Endothelial cell of umbilical vein (primary cell): ENCODE measurements around the gene CUL3. TPM values are rescaled to one million over a fixed set of nuclear protein-coding genes. Genes with fewer than 3 reads are reported as not detected.
"Not testable (repeated sequence)": the region's sequence is repeated elsewhere in the genome, so short reads cannot be mapped to it uniquely, and the experiment has no call there.

Source experiments
- BruUV-seq: library from RNA; stranded (reverse); fragments of 400-500 nt; replicated peaks from 2 replicates; lab custom pipeline; 2021; lab: Mats Ljungman, UMichigan
- CTCF ChIA-PET: fragments of 300-600, 350-600 bp; sonication (Branson Sonifier 250); formaldehyde crosslinking; loops from one replicate; lab custom pipeline; 2021; ENCODE audit warnings: antibody characterized with exemption, inconsistent platforms; lab: Charles Lee
- POLR2A ChIA-PET: fragments of 300-600, 350-600 bp; sonication (Branson Sonifier 250); formaldehyde crosslinking; loops from one replicate; lab custom pipeline; 2021; ENCODE audit warnings: antibody characterized with exemption, inconsistent platforms; lab: Charles Lee
- DNase-seq: peaks from one replicate; pipeline ENCODE4 v3.0.0-alpha.2; 2011; ENCODE audit warnings: low read depth, low spot score
- FAIRE-seq: peaks from 2 replicates; lab custom pipeline; 2011; peaks lifted over from hg19 to GRCh38; lab: Jason Lieb, UNC
- H2AFZ ChIP-seq: 2 replicates; pipeline ENCODE4 v1.6.0; 2012; ENCODE audit warnings: low read depth, low read length, control low read depth, inconsistent platforms
- H3K27ac ChIP-seq: 2 replicates; pipeline ENCODE4 v1.5.1; 2011; ENCODE audit warnings: low read depth, mild to moderate bottlenecking, control low read depth, low read length, moderate library complexity; ENCODE audit not compliant: insufficient read depth
- H3K27me3 ChIP-seq, 2 experiments: 2 replicates each; pipeline versions ENCODE4 v1.6.0 to v1.6.1; 2011; ENCODE audit warnings: low read length in 2 of 2, mixed read lengths in 1 of 2; ENCODE audit not compliant: control insufficient read depth in 2 of 2, insufficient read depth in 2 of 2
- H3K36me3 ChIP-seq, 2 experiments: 2 replicates in 1 of 2; 3 replicates in 1 of 2; pipeline ENCODE4 v1.5.1; 2011; ENCODE audit warnings: low read length in 2 of 2, mild to moderate bottlenecking in 1 of 2, moderate library complexity in 1 of 2; ENCODE audit not compliant: control insufficient read depth in 2 of 2, insufficient read depth in 2 of 2; ENCODE audit errors: extremely low read depth in 1 of 2
- H3K4me1 ChIP-seq: 3 replicates; pipeline ENCODE4 v1.5.1; 2011; ENCODE audit warnings: mild to moderate bottlenecking, low read length; ENCODE audit not compliant: control insufficient read depth, insufficient read depth; ENCODE audit errors: extremely low read depth
- H3K4me2 ChIP-seq: 2 replicates; pipeline ENCODE4 v1.6.1; 2011; ENCODE audit warnings: low read length, control low read depth, mixed read lengths; ENCODE audit not compliant: insufficient read depth
- H3K4me3 ChIP-seq, 3 experiments: fragments of 200-600 bp in 1 of 3; sonication (generic), shearing (Covaris generic) in 1 of 3; replicated peaks in 1 of 3; 2 replicates each; pipeline ENCODE4 v1.5.1; 2011 to 2016; ENCODE audit warnings: control low read depth in 3 of 3, low read length in 3 of 3, mild to moderate bottlenecking in 2 of 3, inconsistent platforms in 1 of 3, low read depth in 1 of 3, moderate library complexity in 1 of 3; ENCODE audit not compliant: insufficient read depth in 1 of 3
- H3K79me2 ChIP-seq: 2 replicates; pipeline ENCODE4 v1.6.0; 2012; ENCODE audit warnings: low read length, inconsistent platforms; ENCODE audit not compliant: control insufficient read depth, insufficient read depth
- H3K9ac ChIP-seq: replicated peaks from 2 replicates; pipeline ENCODE3; 2011; ENCODE audit warnings: low read length, control low read depth; ENCODE audit not compliant: insufficient read depth; ENCODE audit errors: extremely low read depth
- H3K9me1 ChIP-seq: replicated peaks from 3 replicates; pipeline ENCODE4 v1.6.0; 2011; ENCODE audit warnings: mild to moderate bottlenecking, low read length; ENCODE audit not compliant: control insufficient read depth, insufficient read depth; ENCODE audit errors: extremely low read depth
- H3K9me3 ChIP-seq: replicated peaks from 2 replicates; pipeline ENCODE4 v1.5.1; 2012; ENCODE audit warnings: low read length, inconsistent platforms; ENCODE audit not compliant: control insufficient read depth, insufficient read depth
- H4K20me1 ChIP-seq: replicated peaks from 2 replicates; pipeline ENCODE3; 2011; ENCODE audit warnings: mild to moderate bottlenecking, low read length; ENCODE audit not compliant: control insufficient read depth, insufficient read depth; ENCODE audit errors: extremely low read depth
- EZH2 ChIP-seq: IDR thresholded peaks from 2 replicates; pipeline ENCODE4 v1.6.1; 2012; ENCODE audit warnings: borderline replicate concordance, low read depth, mild to moderate bottlenecking, moderate library complexity, low read length, inconsistent platforms; ENCODE audit not compliant: severe bottlenecking
- FOS ChIP-seq: IDR thresholded peaks from 2 replicates; pipeline ENCODE4 v1.6.1; 2011; ENCODE audit warnings: mild to moderate bottlenecking, low read length, moderate library complexity, borderline replicate concordance; ENCODE audit not compliant: insufficient read depth
- GATA2 ChIP-seq: IDR thresholded peaks from 2 replicates; pipeline ENCODE4 v1.7.0; 2011; ENCODE audit warnings: low read depth, mild to moderate bottlenecking, moderate library complexity, mixed read lengths, low read length; ENCODE audit not compliant: insufficient read length, insufficient read depth
- JUN ChIP-seq: IDR thresholded peaks from 2 replicates; pipeline ENCODE4 v1.6.1; 2011; ENCODE audit warnings: borderline replicate concordance, low read depth; ENCODE audit not compliant: insufficient read length, insufficient read depth
- MYC ChIP-seq: IDR thresholded peaks from one replicate; pipeline ENCODE4 v1.6.1; 2011; ENCODE audit warnings: mild to moderate bottlenecking, low read depth, low read length
- POLR2A ChIP-seq: IDR thresholded peaks from 2 replicates; pipeline ENCODE4 v1.6.1; 2012; ENCODE audit warnings: low read depth, mild to moderate bottlenecking, control low read depth, low read length
- POLR2AphosphoS5 ChIP-seq: IDR thresholded peaks from 2 replicates; pipeline ENCODE4 v1.6.1; 2012; ENCODE audit warnings: low read depth, mild to moderate bottlenecking, control low read depth, low read length, moderate library complexity; ENCODE audit not compliant: insufficient read depth
- dilution Hi-C: fragments of 300-500 bp; cut with MboI; formaldehyde crosslinking; loops from one replicate; pipeline ENCODE4 v1.15.0; 2019; ENCODE audit warnings: low sequenced_read_pairs; ENCODE audit not compliant: extremely low pct_ligation_motif_present
- intact Hi-C: fragments of 100-400 bp; cut with micrococcal nuclease; formaldehyde crosslinking; loops from one replicate; pipeline ENCODE4 v1.10.0; 2022
- polyA plus RNA-seq, 4 experiments: library from polyadenylated mRNA; depleted of rRNA in 3 of 4; stranded (reverse) in 3 of 4; unstranded in 1 of 4; fragments of >200 nt; gene quantifications; 2 replicates each; pipeline versions ENCODE4 v1.2.1 to v1.2.3, GENCODE V29; 2011 to 2012; ENCODE audit warnings: missing spikeins in 1 of 4
- total RNA-seq: library from RNA; stranded (reverse); gene quantifications from 2 replicates; pipeline ENCODE4 v1.2.3, GENCODE V29; 2021
- TF ChIP-seq, protein P1 (sequence below): IDR thresholded peaks from 2 replicates; pipeline ENCODE4 v1.6.1; 2011; ENCODE audit not compliant: insufficient read depth, insufficient read length
- TF ChIP-seq, protein P2 (sequence below), 2 donors: IDR thresholded peaks; 1 replicate in 1 of 2; 2 replicates in 1 of 2; pipeline ENCODE4 v1.5.1; 2011; ENCODE audit warnings: low read length in 2 of 2, mild to moderate bottlenecking in 2 of 2, moderate library complexity in 2 of 2, control low read depth in 1 of 2, inconsistent platforms in 1 of 2, low read depth in 1 of 2; ENCODE audit not compliant: insufficient read depth in 1 of 2; ENCODE audit errors: extremely low read depth in 1 of 2

CUL3 gene
- total and polyA plus RNA-seq, 2 donors (not counting 3 experiments of a cell fraction or from before 2014, with no cell fraction given), result 22.7 to 82.3 TPM

- peak overlapping the region; percentile 24 for H3K4me2 ChIP-seq
- H4K20me1 ChIP-seq, POLR2A ChIA-PET, H2AFZ ChIP-seq, H3K4me3 ChIP-seq, H3K27me3 ChIP-seq, dilution Hi-C loops, H3K9ac ChIP-seq, BruUV-seq, H3K9me3 ChIP-seq, H3K36me3 ChIP-seq, H3K9me1 ChIP-seq: not testable (repeated sequence)
- peaks cover 13% of the 10 kb centered on the region for H3K4me1 ChIP-seq
- H3K27ac ChIP-seq, result peak overlapping the region; percentile 51
- intact Hi-C loops, result loop anchor here (1.0 to 2.0 kb wide), 2 partner anchors 83 to 99 kb away; partner anchors contain the start of genes CUL3 and FAM124B
- peak; percentile 62 for FAIRE-seq
- DNase-seq, result peak; percentile 88
- CTCF ChIA-PET, result interaction anchor here (0.6 to 1.2 kb wide), 4 partner anchors 9 to 38 kb away, joined by 3 read pairs; no protein-coding TSS in a partner anchor
- peak; percentile 45 for TF ChIP-seq POLR2AphosphoS5
- peaks cover 40% of the 10 kb centered on the region for H3K79me2 ChIP-seq
Measured at GRCh38 chr2:224485081-224486014, 99.8 kb downstream of the CUL3 start.

GRCh38 chr2:224479826-224480225, 105.3 kb downstream of the CUL3 start:
- Histone ChIP-seq H3K4me1 (peaks cover 2% of the 10 kb centered on the region), H3K9ac (no peak overlapping the region), H3K27ac (no peak overlapping the region), H3K9me1 (no peaks in the 10 kb centered on the region), H3K4me2 (no peak overlapping the region), H3K27me3 (no peaks in the 10 kb centered on the region), H3K36me3 (peaks cover 9 to 20% of the 10 kb centered on the region in 2 experiments), H4K20me1 (no peaks in the 10 kb centered on the region), H3K79me2 (peaks cover 4% of the 10 kb centered on the region), H2AFZ (no peak overlapping the region), H3K4me3 (no peak overlapping the region), H3K9me3 (no peaks in the 10 kb centered on the region)
- DNase-seq (no peak), FAIRE-seq (no peak)
- TF ChIP-seq JUN (no peak), MYC (no peak), POLR2AphosphoS5 (no peak), FOS (no peak), GATA2 (no peak), EZH2 (no peak), POLR2A (no peak)
- TF ChIP-seq, protein P1, sequence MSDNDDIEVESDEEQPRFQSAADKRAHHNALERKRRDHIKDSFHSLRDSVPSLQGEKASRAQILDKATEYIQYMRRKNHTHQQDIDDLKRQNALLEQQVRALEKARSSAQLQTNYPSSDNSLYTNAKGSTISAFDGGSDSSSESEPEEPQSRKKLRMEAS, result no peak
- TF ChIP-seq, protein P2, sequence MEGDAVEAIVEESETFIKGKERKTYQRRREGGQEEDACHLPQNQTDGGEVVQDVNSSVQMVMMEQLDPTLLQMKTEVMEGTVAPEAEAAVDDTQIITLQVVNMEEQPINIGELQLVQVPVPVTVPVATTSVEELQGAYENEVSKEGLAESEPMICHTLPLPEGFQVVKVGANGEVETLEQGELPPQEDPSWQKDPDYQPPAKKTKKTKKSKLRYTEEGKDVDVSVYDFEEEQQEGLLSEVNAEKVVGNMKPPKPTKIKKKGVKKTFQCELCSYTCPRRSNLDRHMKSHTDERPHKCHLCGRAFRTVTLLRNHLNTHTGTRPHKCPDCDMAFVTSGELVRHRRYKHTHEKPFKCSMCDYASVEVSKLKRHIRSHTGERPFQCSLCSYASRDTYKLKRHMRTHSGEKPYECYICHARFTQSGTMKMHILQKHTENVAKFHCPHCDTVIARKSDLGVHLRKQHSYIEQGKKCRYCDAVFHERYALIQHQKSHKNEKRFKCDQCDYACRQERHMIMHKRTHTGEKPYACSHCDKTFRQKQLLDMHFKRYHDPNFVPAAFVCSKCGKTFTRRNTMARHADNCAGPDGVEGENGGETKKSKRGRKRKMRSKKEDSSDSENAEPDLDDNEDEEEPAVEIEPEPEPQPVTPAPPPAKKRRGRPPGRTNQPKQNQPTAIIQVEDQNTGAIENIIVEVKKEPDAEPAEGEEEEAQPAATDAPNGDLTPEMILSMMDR (IDR thresholded peaks at IDR 0.05; ENCODE audit: extremely low read depth in 1 of 2, insufficient read depth in 1 of 2, low read depth in 1 of 2, low read length in 2 of 2), result no peak
- ChIA-PET POLR2A (no interaction called here), CTCF (no interaction called here)
- dilution Hi-C loops, result no loop called here
- no TSS peak for BruUV-seq
- intact Hi-C loops, result no loop called here
